IMR-90 (cell line): ENCODE measurements around the gene GRAMD2B. TPM values are rescaled to one million over a fixed set of nuclear protein-coding genes. Genes with fewer than 3 reads are reported as not detected.

Experiments
- ATAC-seq: fragments of 200-7000 bp; cut with Tn5 transposase; 2 replicates; pipeline ENCODE4 v1.9.1; 2020; ENCODE audit warnings: low read depth, mild to moderate bottlenecking, moderate library complexity
- BruUV-seq: library from RNA; stranded (reverse); fragments of 400-500 nt; replicated peaks from 2 replicates; lab custom pipeline; 2021; lab: Mats Ljungman, UMichigan
- CTCF ChIA-PET: fragments of 300-600 bp; formaldehyde crosslinking; extraction: SDS; loops from one replicate; lab custom pipeline; 2021; ENCODE audit warnings: antibody characterized with exemption; lab: Yijun Ruan, JAX
- POLR2A ChIA-PET: fragments of 300-600 bp; sonication (Branson Sonifier 250); formaldehyde crosslinking; loops from one replicate; lab custom pipeline; 2022; ENCODE audit warnings: antibody characterized with exemption; ENCODE audit not compliant: unreplicated experiment; lab: Charles Lee
- DNase-seq: peaks from one replicate; pipeline ENCODE4 v3.0.0; 2013
- H2AFZ ChIP-seq: replicated peaks from 2 replicates; pipeline ENCODE3; 2013; ENCODE audit warnings: low read length, mild to moderate bottlenecking; ENCODE audit not compliant: poor library complexity
- H2AK5ac ChIP-seq: 2 replicates; pipeline ENCODE4 v1.6.1; 2013; ENCODE audit warnings: low read depth, low read length, inconsistent platforms
- H2AK9ac ChIP-seq: replicated peaks from 2 replicates; pipeline ENCODE3; 2013; ENCODE audit warnings: mild to moderate bottlenecking, low read depth, low read length, moderate library complexity; ENCODE audit not compliant: poor library complexity
- H2BK120ac ChIP-seq: 2 replicates; pipeline ENCODE4 v1.6.1; 2013; ENCODE audit warnings: low read depth, low read length, inconsistent platforms
- H2BK15ac ChIP-seq: 3 replicates; pipeline ENCODE4 v1.6.1; 2013; ENCODE audit warnings: low read depth, low read length, inconsistent platforms
- H2BK20ac ChIP-seq: 2 replicates; pipeline ENCODE4 v1.6.1; 2013; ENCODE audit warnings: low read depth, mild to moderate bottlenecking, inconsistent platforms, low read length, moderate library complexity
- H2BK5ac ChIP-seq: 2 replicates; pipeline ENCODE4 v1.6.1; 2013; ENCODE audit warnings: mild to moderate bottlenecking, low read depth, low read length, inconsistent platforms; ENCODE audit not compliant: poor library complexity, severe bottlenecking
- H3K14ac ChIP-seq: replicated peaks from 2 replicates; pipeline ENCODE4 v1.6.1; 2013; ENCODE audit warnings: low read depth, low read length, inconsistent platforms
- H3K18ac ChIP-seq: 2 replicates; pipeline ENCODE4 v1.6.1; 2013; ENCODE audit warnings: low read depth, low read length, control low read depth
- H3K23ac ChIP-seq: 2 replicates; pipeline ENCODE4 v1.6.1; 2013; ENCODE audit warnings: low read depth, low read length, inconsistent platforms
- H3K27ac ChIP-seq: 2 replicates; pipeline ENCODE4 v1.5.1; 2013; ENCODE audit warnings: mild to moderate bottlenecking, control low read depth, low read length; ENCODE audit not compliant: insufficient read depth
- H3K27me3 ChIP-seq: 2 replicates; pipeline ENCODE4 v1.6.1; 2013; ENCODE audit warnings: low read length; ENCODE audit not compliant: control insufficient read depth, insufficient read depth
- H3K36me3 ChIP-seq: 2 replicates; pipeline ENCODE4 v1.6.1; 2013; ENCODE audit warnings: low read length, mixed read lengths; ENCODE audit not compliant: control insufficient read depth, insufficient read depth
- H3K4ac ChIP-seq: 2 replicates; pipeline ENCODE4 v1.6.1; 2013; ENCODE audit warnings: low read depth, low read length, inconsistent platforms
- H3K4me1 ChIP-seq: 2 replicates; pipeline ENCODE4 v1.6.1; 2013; ENCODE audit warnings: low read length, mixed read lengths; ENCODE audit not compliant: control insufficient read depth, insufficient read depth
- H3K4me2 ChIP-seq: 2 replicates; pipeline ENCODE4 v1.6.1; 2013; ENCODE audit warnings: low read depth, mild to moderate bottlenecking, control low read depth, low read length, moderate library complexity
- H3K4me3 ChIP-seq: 2 replicates; pipeline ENCODE4 v1.5.1; 2013; ENCODE audit warnings: low read depth, mild to moderate bottlenecking, control low read depth, low read length, moderate library complexity; ENCODE audit not compliant: insufficient read depth
- H3K56ac ChIP-seq: 2 replicates; pipeline ENCODE4 v1.6.1; 2013; ENCODE audit warnings: low read length, inconsistent platforms; ENCODE audit not compliant: insufficient read depth; ENCODE audit errors: extremely low read depth
- H3K79me1 ChIP-seq, 2 experiments: 2 replicates each; pipeline ENCODE4 v1.6.1; 2013; ENCODE audit warnings: low read length in 2 of 2, inconsistent platforms in 1 of 2, low read depth in 1 of 2
- H3K9ac ChIP-seq: 2 replicates; pipeline ENCODE4 v1.6.1; 2013; ENCODE audit warnings: low read depth, low read length, control low read depth
- H3K9me1 ChIP-seq: 2 replicates; pipeline ENCODE4 v1.6.1; 2013; ENCODE audit warnings: low read length, inconsistent platforms; ENCODE audit not compliant: insufficient read depth
- H3K9me3 ChIP-seq: 2 replicates; pipeline ENCODE4 v1.6.1; 2013; ENCODE audit warnings: low read length; ENCODE audit not compliant: control insufficient read depth, insufficient read depth
- H4K20me1 ChIP-seq: 2 replicates; pipeline ENCODE4 v1.6.1; 2013; ENCODE audit warnings: low read length, inconsistent platforms; ENCODE audit not compliant: insufficient read depth
- H4K5ac ChIP-seq: 2 replicates; pipeline ENCODE4 v1.6.1; 2013; ENCODE audit warnings: mild to moderate bottlenecking, low read depth, low read length, control low read depth
- H4K8ac ChIP-seq, 2 experiments: 2 replicates each; pipeline ENCODE4 v1.6.1; 2013; ENCODE audit warnings: low read depth in 2 of 2, low read length in 2 of 2, control low read depth in 1 of 2, inconsistent platforms in 1 of 2
- H4K91ac ChIP-seq: 2 replicates; pipeline ENCODE4 v1.6.1; 2013; ENCODE audit warnings: low read depth, low read length, inconsistent platforms; ENCODE audit not compliant: insufficient read depth
- CEBPB ChIP-seq: IDR thresholded peaks from 2 replicates; pipeline ENCODE4 v1.6.1; 2012; ENCODE audit warnings: low read depth, low read length, improper control_type of control experiment
- MAFK ChIP-seq: IDR thresholded peaks from 2 replicates; pipeline ENCODE4 v1.6.1; 2012; ENCODE audit warnings: low read depth, low read length, improper control_type of control experiment
- MXI1 ChIP-seq: IDR thresholded peaks from 2 replicates; pipeline ENCODE4 v1.6.1; 2012; ENCODE audit warnings: low read depth, mild to moderate bottlenecking, low read length, moderate library complexity, borderline replicate concordance
- NFE2L2 ChIP-seq: fragments of 150-350 bp; IDR thresholded peaks from 2 replicates; pipeline ENCODE4 v1.6.1; 2016; ENCODE audit warnings: low read depth, mild to moderate bottlenecking, low read length
- POLR2A ChIP-seq: IDR thresholded peaks from 2 replicates; pipeline ENCODE4 v1.6.1; 2012; ENCODE audit warnings: mild to moderate bottlenecking, low read depth, low read length
- RFX5 ChIP-seq: IDR thresholded peaks from 2 replicates; pipeline ENCODE4 v1.8.0; 2012; ENCODE audit warnings: low read depth, mild to moderate bottlenecking, low read length, moderate library complexity
- WGBS, 2 experiments: methylation state at CpG; one replicate each; pipeline versions ENCODE4 v1.1.5 to v1.1.7; 2013; ENCODE audit warnings: missing lambda C conversion rate in 2 of 2; ENCODE audit not compliant: insufficient read length in 1 of 2; ENCODE audit errors: extremely low coverage in 2 of 2; 5-methylcytosine and 5-hydroxymethylcytosine counted together
- dilution Hi-C: fragments of 300-500 bp; cut with HindIII; formaldehyde crosslinking; loops from one replicate; pipeline ENCODE4 v1.14.3; 2018; ENCODE audit warnings: low sequenced_read_pairs; ENCODE audit not compliant: unreplicated experiment
- in situ Hi-C: fragments of 300-500 bp; cut with MboI; formaldehyde crosslinking; loops from 3 replicates; pipeline ENCODE4 v1.14.3; 2019; ENCODE audit warnings: low sequenced_read_pairs, inconsistent platforms, mixed read lengths
- intact Hi-C: fragments of 100-400 bp; cut with micrococcal nuclease; formaldehyde crosslinking; loops from 2 replicates; pipeline ENCODE4 v1.10.0; 2022
- polyA plus RNA-seq, 3 experiments: library from polyadenylated mRNA; depleted of rRNA; stranded (reverse); fragments of >200 nt; gene quantifications; 2 replicates each; pipeline ENCODE4 v1.2.3, GENCODE V29; 2012; ENCODE audit warnings: low replicate concordance in 1 of 3
- total RNA-seq: library from RNA; depleted of rRNA; stranded (reverse); fragments of >200 nt; gene quantifications from 2 replicates; pipeline ENCODE4 v1.2.3, GENCODE V29; 2012
- TF ChIP-seq, protein P1 (sequence below): fragments of 150-350 bp; IDR thresholded peaks from 2 replicates; pipeline ENCODE4 v1.6.1; 2016; ENCODE audit warnings: low read depth, mild to moderate bottlenecking, low read length, moderate library complexity, borderline replicate concordance

Gene GRAMD2B
- total and polyA plus RNA-seq, 2 of the 4 experiments (the other 2 are of a cell fraction) = 13.9 to 20.3 TPM

DNA sequence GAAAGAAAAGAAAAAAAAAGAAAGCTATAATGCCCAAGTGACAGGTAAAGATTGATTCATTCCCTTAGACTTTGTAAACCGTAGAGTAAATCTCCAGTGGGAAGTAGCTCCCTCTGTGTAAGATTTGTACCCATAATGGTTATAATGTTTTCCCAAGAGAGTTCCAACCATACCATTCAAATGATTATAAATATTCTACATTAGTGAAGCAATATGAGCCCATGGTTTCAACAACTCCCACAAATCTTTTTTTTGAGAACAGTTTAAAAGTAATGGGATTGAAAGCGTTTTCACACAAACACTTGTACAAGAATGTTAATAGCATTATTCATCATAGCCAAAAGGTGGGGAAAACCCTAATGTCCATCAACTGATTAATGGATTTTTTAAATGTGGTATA, 58.0 kb downstream of the GRAMD2B start:
- no peaks in the 10 kb centered on the region for H3K9me3 ChIP-seq
- ATAC-seq (peak; percentile 86), DNase-seq (peak; percentile 83)
- H3K79me1 ChIP-seq = peaks cover 0 to 3% of the 10 kb centered on the region in 2 experiments; a peak in 1 of 4 replicates
- H2BK120ac ChIP-seq = no peak overlapping the region
- H3K4me3 ChIP-seq = no peak overlapping the region
- whole genome bisulfite sequencing, 2 experiments = no CpG with 5 or more reads among the region's 2 CpGs
- no TSS peak for BruUV-seq
- TF ChIP-seq MXI1 = no peak
- TF ChIP-seq POLR2A = no peak
- TF ChIP-seq, protein P1, sequence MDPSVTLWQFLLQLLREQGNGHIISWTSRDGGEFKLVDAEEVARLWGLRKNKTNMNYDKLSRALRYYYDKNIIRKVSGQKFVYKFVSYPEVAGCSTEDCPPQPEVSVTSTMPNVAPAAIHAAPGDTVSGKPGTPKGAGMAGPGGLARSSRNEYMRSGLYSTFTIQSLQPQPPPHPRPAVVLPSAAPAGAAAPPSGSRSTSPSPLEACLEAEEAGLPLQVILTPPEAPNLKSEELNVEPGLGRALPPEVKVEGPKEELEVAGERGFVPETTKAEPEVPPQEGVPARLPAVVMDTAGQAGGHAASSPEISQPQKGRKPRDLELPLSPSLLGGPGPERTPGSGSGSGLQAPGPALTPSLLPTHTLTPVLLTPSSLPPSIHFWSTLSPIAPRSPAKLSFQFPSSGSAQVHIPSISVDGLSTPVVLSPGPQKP = no peak
- TF ChIP-seq MAFK = no peak
- TF ChIP-seq RFX5 = no peak
- no peak for TF ChIP-seq NFE2L2
- peak; percentile 93 for TF ChIP-seq CEBPB
- no peak overlapping the region for H2BK5ac ChIP-seq
- H3K4me2 ChIP-seq = no peak overlapping the region
- no peaks in the 10 kb centered on the region for H4K20me1 ChIP-seq
- no peak overlapping the region for H2AFZ ChIP-seq
- no peak overlapping the region for H2BK15ac ChIP-seq
- H4K5ac ChIP-seq = no peak overlapping the region
- H2AK9ac ChIP-seq = no peak overlapping the region
- H3K36me3 ChIP-seq = peaks cover 2% of the 10 kb centered on the region
- peaks cover 3% of the 10 kb centered on the region; the same call in 1 of the 2 replicates for H3K4me1 ChIP-seq
- no peak overlapping the region for H3K27ac ChIP-seq
- no peaks in the 10 kb centered on the region for H3K27me3 ChIP-seq
- H3K23ac ChIP-seq = no peak overlapping the region
- H3K18ac ChIP-seq = no peak overlapping the region
- H4K8ac ChIP-seq = no peak overlapping the region
- no peak overlapping the region for H3K14ac ChIP-seq
- dilution Hi-C loops (no loop called here), intact Hi-C loops (no loop called here), in situ Hi-C loops (no loop called here)
- H3K9me1 ChIP-seq = no peaks in the 10 kb centered on the region
- no peak overlapping the region for H2AK5ac ChIP-seq
- H3K9ac ChIP-seq = no peak overlapping the region
- ChIA-PET CTCF (interaction anchor here (0.6 to 0.7 kb wide), 2 partner anchors 130 to 1708 kb away, joined by 3 to 5 read pairs; no protein-coding TSS in a partner anchor), POLR2A (no interaction called here)
- H3K4ac ChIP-seq = no peak overlapping the region
- H2BK20ac ChIP-seq = no peak overlapping the region
- no peak overlapping the region for H4K91ac ChIP-seq
- H3K56ac ChIP-seq = no peak overlapping the region
